HepG2 (cell line): ENCODE measurements around the gene LIMS2. TPM values are rescaled to one million over a fixed set of nuclear protein-coding genes. Genes with fewer than 3 reads are reported as not detected.

Experiments used
- GRHL1 ChIP-seq: sonication (generic); formaldehyde crosslinking; conservative IDR thresholded peaks from 2 replicates; pipeline ENCODE4 v1.8.0; 2022; ENCODE audit warnings: missing genetic modification reagents
- HNF4A ChIP-seq: sonication (generic); formaldehyde crosslinking; IDR thresholded peaks from 2 replicates; pipeline ENCODE4 v1.4.0; 2020; ENCODE audit warnings: missing genetic modification reagents
- MATR3 ChIP-seq: sonication (generic); formaldehyde crosslinking; IDR thresholded peaks from 2 replicates; pipeline ENCODE4 v1.4.0; 2020; ENCODE audit warnings: missing genetic modification reagents
- MXD3 ChIP-seq: IDR thresholded peaks from 2 replicates; pipeline ENCODE4 v1.6.1; 2016; ENCODE audit warnings: mild to moderate bottlenecking, missing biosample characterization, missing genetic modification reagents
- MZF1 ChIP-seq: sonication (generic); formaldehyde crosslinking; IDR thresholded peaks from 2 replicates; pipeline ENCODE4 v1.8.1; 2023; ENCODE audit warnings: mild to moderate bottlenecking, missing genetic modification reagents, borderline replicate concordance
- NR2F6 ChIP-seq, 2 experiments: IDR thresholded peaks; 2 replicates each; pipeline ENCODE4 v1.6.1; 2016; ENCODE audit warnings: antibody characterized with exemption in 1 of 2, mild to moderate bottlenecking in 1 of 2
- RXRB ChIP-seq: IDR thresholded peaks from 2 replicates; pipeline ENCODE4 v1.6.1; 2016; ENCODE audit warnings: borderline replicate concordance, missing genetic modification reagents, missing compliant biosample characterization
- SP5 ChIP-seq: IDR thresholded peaks from 2 replicates; pipeline ENCODE4 v1.6.1; 2016; ENCODE audit warnings: low read depth, borderline replicate concordance
- SRSF1 ChIP-seq: fragments of 200-400 bp; formaldehyde crosslinking; optimal IDR thresholded peaks from 2 replicates; pipeline ENCODE3; 2017; ENCODE audit warnings: mild to moderate bottlenecking, low read depth, low read length, moderate library complexity
- ZBTB44 ChIP-seq: sonication (generic); formaldehyde crosslinking; IDR thresholded peaks from 2 replicates; pipeline ENCODE4 v1.4.0; 2020; ENCODE audit warnings: missing genetic modification reagents
- ZBTB46 ChIP-seq: sonication (generic); formaldehyde crosslinking; IDR thresholded peaks from 2 replicates; pipeline ENCODE4 v1.4.0; 2020; ENCODE audit warnings: mild to moderate bottlenecking, missing genetic modification reagents, borderline replicate concordance
- ZBTB49 ChIP-seq: sonication (generic); formaldehyde crosslinking; IDR thresholded peaks from 2 replicates; pipeline ENCODE4 v1.4.0; 2020; ENCODE audit warnings: missing genetic modification reagents, borderline replicate concordance
- ZNF646 ChIP-seq: sonication (generic); formaldehyde crosslinking; IDR thresholded peaks from 2 replicates; pipeline ENCODE4 v1.9.0; 2021; ENCODE audit warnings: mild to moderate bottlenecking, missing genetic modification reagents
- polyA plus RNA-seq, 8 experiments: library from polyadenylated mRNA; depleted of rRNA in 3 of 8; stranded (reverse) in 7 of 8; unstranded in 1 of 8; fragments of >200 nt; fragmentation: Illumina TruSeq in 4 of 8; extraction: Trizol in 4 of 8; gene quantifications; 2 replicates each; pipeline versions ENCODE4 v1.2.1 to v1.2.3, GENCODE V29; 2011 to 2016; ENCODE audit warnings: low read depth in 4 of 8, missing spikeins in 1 of 8, mixed read lengths in 1 of 8; ENCODE audit not compliant: insufficient read depth in 1 of 8
- total RNA-seq, 5 experiments: library from RNA; depleted of rRNA; stranded (reverse); fragments of >200 nt; fragmentation: Illumina TruSeq; extraction: Trizol; gene quantifications; 2 replicates each; pipeline ENCODE4 v1.2.3, GENCODE V29; 2016; ENCODE audit warnings: low read depth in 1 of 5

The LIMS2 gene
- total and polyA plus RNA-seq, 2 of the 13 experiments (the other 11 are each of a cell fraction or from before 2014, with no cell fraction given): 1.0 to 1.9 TPM

- peak; percentile 24; the same call in 1 of the 2 replicates for TF ChIP-seq ZBTB46 (CRISPR knock-in tag)
- 0 out of 2 replicates have a peak, but pooled peaks have one; percentile 14 for TF ChIP-seq ZBTB49 (CRISPR knock-in tag)
- TF ChIP-seq MZF1 (CRISPR knock-in tag): no peak
- no peak for TF ChIP-seq SRSF1
- no peak for TF ChIP-seq HNF4A (CRISPR knock-in tag)
- TF ChIP-seq NR2F6 (IDR thresholded peaks at IDR 0.05): no peak
- TF ChIP-seq NR2F6 (CRISPR knock-in tag; IDR thresholded peaks at IDR 0.05): peak; percentile 59; the same call in 1 of the 2 replicates
- no peak for TF ChIP-seq MATR3 (CRISPR knock-in tag)
- TF ChIP-seq MXD3 (CRISPR knock-in tag): peak; percentile 54; the same call in 1 of the 2 replicates
- TF ChIP-seq RXRB (CRISPR knock-in tag): peak; percentile 50
- peak; percentile 70; the same call in 1 of the 2 replicates for TF ChIP-seq SP5 (CRISPR knock-in tag)
- no peak for TF ChIP-seq ZNF646 (CRISPR knock-in tag)
- TF ChIP-seq ZBTB44 (CRISPR knock-in tag): peak; percentile 89; the same call in 1 of the 2 replicates
- no peak for TF ChIP-seq GRHL1
Observed at GRCh38 chr2:127700527-127701192, 25.3 kb upstream of the LIMS2 start (continued).
